Femur (tissue), 1 donor: ENCODE results near the gene GPR139.

Experiments used
- DNase-seq: peaks from one replicate; pipeline ENCODE4 v3.0.0-alpha.2; 2017

The GPR139 gene

GRCh38 chr16:20073203-20074098 lies at the start of gene GPR139:
Gene GPR139 (minus strand): TSS chr16:20073890. CDS start chr16:20073616, 274 bp downstream.
- DNase-seq, result no peak

GRCh38 chr16:20122011-20122410 lies 48.3 kb upstream of the GPR139 start:
- DNase-seq, result no peak

- DNase-seq, result no peak
Observed at GRCh38 chr16:20114356-20114755, 40.7 kb upstream of the GPR139 start.

GRCh38 chr16:20111143-20111542 lies 37.5 kb upstream of the GPR139 start:
- DNase-seq, result no peak

- no peak for DNase-seq
Observed at GRCh38 chr16:20107083-20107482, 33.4 kb upstream of the GPR139 start.

- DNase-seq, result no peak
Observed at GRCh38 chr16:20104563-20105183, 31.0 kb upstream of the GPR139 start.

GRCh38 chr16:20102521-20102920 lies 28.8 kb upstream of the GPR139 start:
- no peak for DNase-seq

- no peak for DNase-seq
Observed at GRCh38 chr16:20102021-20102420, 28.3 kb upstream of the GPR139 start.

- no peak for DNase-seq
Observed at GRCh38 chr16:20099375-20099774, 25.7 kb upstream of the GPR139 start.

GRCh38 chr16:20094157-20094556 lies 20.5 kb upstream of the GPR139 start:
- DNase-seq, result no peak

GRCh38 chr16:20089246-20089965 lies 15.7 kb upstream of the GPR139 start:
- no peak for DNase-seq

- DNase-seq, result no peak
Observed at GRCh38 chr16:20084624-20085226, 11.0 kb upstream of the GPR139 start.

- no peak for DNase-seq
Observed at GRCh38 chr16:20079106-20079505, 5.4 kb upstream of the GPR139 start.

GRCh38 chr16:20075243-20075642 lies 1.6 kb upstream of the GPR139 start:
- no peak for DNase-seq

- DNase-seq, result no peak
Observed at GRCh38 chr16:20074099-20074991, 655 bp upstream of the GPR139 start.

- DNase-seq, result no peak
Observed at GRCh38 chr16:20072874-20073202, 852 bp downstream of the GPR139 start.

- DNase-seq, result no peak
Observed at GRCh38 chr16:20072146-20072873, 1.4 kb downstream of the GPR139 start.

GRCh38 chr16:20064931-20065330 lies 8.8 kb downstream of the GPR139 start:
- no peak for DNase-seq

- no peak for DNase-seq
Observed at GRCh38 chr16:20064520-20064919, 9.2 kb downstream of the GPR139 start.

GRCh38 chr16:20061132-20061531 lies 12.6 kb downstream of the GPR139 start:
- no peak for DNase-seq

- no peak for DNase-seq
Observed at GRCh38 chr16:20056436-20056835, 17.3 kb downstream of the GPR139 start.

- DNase-seq, result no peak
Observed at GRCh38 chr16:20053336-20053735, 20.4 kb downstream of the GPR139 start.
